Ovary (tissue), 9 donors: ENCODE results near the gene PLXNB3. TPM values are rescaled to one million over a fixed set of nuclear protein-coding genes. Genes with fewer than 3 reads are reported as not detected.
"Not testable (repeated sequence)": the region's sequence is repeated elsewhere in the genome, so short reads cannot be mapped to it uniquely, and the experiment has no call there.

Source experiments
- DNase-seq, 5 donors: peaks; one replicate each; pipeline ENCODE4 v3.0.0-alpha.2; 2019 to 2020
- H3K27ac ChIP-seq, 2 donors: fragments of 200-600 bp; one replicate each; pipeline versions ENCODE4 v1.5.1 to v1.8.0; 2019 to 2022
- H3K27me3 ChIP-seq: fragments of 200-600 bp; one replicate; pipeline ENCODE4 v1.8.0; 2022
- H3K36me3 ChIP-seq: fragments of 200-600 bp; sonication (generic); one replicate; pipeline ENCODE4 v1.5.1; 2019
- H3K4me1 ChIP-seq: one replicate; pipeline ENCODE4 v1.8.1; 2013; ENCODE audit warnings: mild to moderate bottlenecking, moderate library complexity; ENCODE audit not compliant: insufficient read depth
- H3K4me3 ChIP-seq: fragments of 200-600 bp; sonication (generic); one replicate; pipeline ENCODE4 v1.5.1; 2017
- H3K9me3 ChIP-seq, 2 donors: fragments of 200-600 bp in 1 of 2; sonication (generic) in 1 of 2; one replicate each; pipeline versions ENCODE4 v1.5.1 to v1.8.1; 2013 to 2019; ENCODE audit warnings: mild to moderate bottlenecking in 1 of 2, moderate library complexity in 1 of 2
- CTCF ChIP-seq, 3 donors: fragments of 450-650 bp in 2 of 3; fragments of 200-600 bp in 1 of 3; IDR thresholded peaks; one replicate each; pipeline versions ENCODE4 v1.5.1 to v1.8.0; 2016 to 2022; ENCODE audit warnings: antibody characterized with exemption in 3 of 3, mild to moderate bottlenecking in 1 of 3
- EP300 ChIP-seq: sonication (generic); formaldehyde crosslinking; IDR thresholded peaks from one replicate; pipeline ENCODE4 v1.6.1; 2017; ENCODE audit warnings: antibody characterized with exemption
- POLR2A ChIP-seq: fragments of 450-650 bp; IDR thresholded peaks from one replicate; pipeline ENCODE4 v1.6.1; 2017; ENCODE audit warnings: antibody characterized with exemption, mild to moderate bottlenecking, moderate library complexity
- WGBS, 3 donors: extraction: QIAGEN DNeasy Blood & Tissue Kit in 1 of 3; methylation state at CpG; one replicate each; pipeline versions ENCODE4 v1.1.5 to v1.1.7; 2013 to 2017; 5-methylcytosine and 5-hydroxymethylcytosine counted together
- intact Hi-C, 4 donors: fragments of 100-400 bp; cut with DNase I; formaldehyde crosslinking; loops; one replicate each; pipeline versions ENCODE4 v1.11.0 to v1.15.1; 2022 to 2023
- polyA plus RNA-seq, 2 donors: library from polyadenylated mRNA; stranded (reverse); fragments of 200-250 nt in 1 of 2; fragments of 350-450 nt in 1 of 2; fragmentation: Illumina TruSeq in 1 of 2; extraction: RNeasy Lipid Tissue Mini Kit (QIAGEN cat#74804) in 1 of 2; gene quantifications; one replicate each; pipeline ENCODE4 v1.2.3, GENCODE V29; 2013 to 2014
- total RNA-seq, 7 donors: library from RNA; depleted of rRNA in 2 of 7; stranded (reverse); fragments of >200 nt in 2 of 7; fragmentation: NEBNext Ultra II Directional in 3 of 7; extraction: Animal tissue kit (Norgen Biotek cat#: 25700) in 3 of 7; gene quantifications; one replicate each; pipeline versions ENCODE4 v1.1.0 to v1.2.4, GENCODE V29; 2016 to 2023
- donor health status: DM: no; HTN: no; CAD: no; lungs with moderate emphysema.
- donor health status: DM: no; HTN: no; CAD: no.
- donor health status: Bipolar disorder and iron deficiency.
- donor health status: DM: yes; HTN: yes; CAD: no.
- donor health status: DM: no; HTN: no; CAD: no.
- donor health status: DM: yes; HTN: yes; CAD: no.

The PLXNB3 gene
- total and polyA plus RNA-seq, 9 donors = 0.46 to 5.0 (median 0.95) TPM

- TF ChIP-seq POLR2A (no peak), CTCF (IDR thresholded peaks at IDR 0.05) (no peak), EP300 (no peak)
- intact Hi-C loops = no loop called here
- Histone ChIP-seq H3K27ac (no peak overlapping the region), H3K36me3 (no peaks in the 10 kb centered on the region), H3K4me1 (no peaks in the 10 kb centered on the region), H3K4me3 (no peak overlapping the region), H3K9me3 (no peaks in the 10 kb centered on the region), H3K27me3 (no peaks in the 10 kb centered on the region)
- DNase-seq = no peak
- 76 to 83% (median 81%) methylated on average over 19 of the region's 19 CpGs for WGBS, 3 donors
These were observed 50.7 kb downstream of the PLXNB3 start for GRCh38 chrX:153814591-153815315.

GRCh38 chrX:153816831-153817690, 53.0 kb downstream of the PLXNB3 start:
- TF ChIP-seq CTCF (IDR thresholded peaks at IDR 0.05) (no peak), EP300 (no peak), POLR2A (no peak)
- no peak for DNase-seq
- WGBS, 3 donors = 88 to 92% (median 92%) methylated on average over 25 of the region's 25 CpGs
- Histone ChIP-seq H3K27me3 (no peaks in the 10 kb centered on the region), H3K9me3 (no peaks in the 10 kb centered on the region), H3K27ac (no peak overlapping the region), H3K36me3 (no peaks in the 10 kb centered on the region), H3K4me1 (no peaks in the 10 kb centered on the region), H3K4me3 (no peak overlapping the region)
- intact Hi-C loops = no loop called here

GRCh38 chrX:153818064-153818463, 54.0 kb downstream of the PLXNB3 start:
- 79 to 86% (median 83%) methylated on average over 9 of the region's 9 CpGs for WGBS, 3 donors
- intact Hi-C loops, H3K4me1 ChIP-seq, H3K27ac ChIP-seq, H3K27me3 ChIP-seq, H3K4me3 ChIP-seq, DNase-seq, H3K36me3 ChIP-seq, H3K9me3 ChIP-seq: not testable (repeated sequence)

- H3K27ac ChIP-seq = no peak overlapping the region
- 15 to 29% (median 17%) methylated on average over 48 to 66 of the region's 67 CpGs for WGBS, 3 donors
- no peaks in the 10 kb centered on the region for H3K27me3 ChIP-seq
- no peaks in the 10 kb centered on the region for H3K4me1 ChIP-seq
- H3K4me3 ChIP-seq = peak overlapping the region; percentile 28
- TF ChIP-seq EP300 (no peak), POLR2A (no peak), CTCF (IDR thresholded peaks at IDR 0.05) (no peak)
- intact Hi-C loops = no loop called here
- DNase-seq = no peak
- no peaks in the 10 kb centered on the region for H3K36me3 ChIP-seq
- H3K9me3 ChIP-seq = no peaks in the 10 kb centered on the region
These were observed 54.7 kb downstream of the PLXNB3 start for GRCh38 chrX:153818571-153819383.
